GM12874 (cell line): ENCODE measurements around the gene CSGALNACT2.

ENCODE experiments used
- TF ChIP-seq, protein P1 (sequence below): IDR thresholded peaks from 2 replicates; pipeline ENCODE4 v1.5.1; 2011; ENCODE audit warnings: low read depth, mild to moderate bottlenecking, control low read depth, low read length, moderate library complexity; ENCODE audit not compliant: insufficient read depth

CSGALNACT2 gene

DNA sequence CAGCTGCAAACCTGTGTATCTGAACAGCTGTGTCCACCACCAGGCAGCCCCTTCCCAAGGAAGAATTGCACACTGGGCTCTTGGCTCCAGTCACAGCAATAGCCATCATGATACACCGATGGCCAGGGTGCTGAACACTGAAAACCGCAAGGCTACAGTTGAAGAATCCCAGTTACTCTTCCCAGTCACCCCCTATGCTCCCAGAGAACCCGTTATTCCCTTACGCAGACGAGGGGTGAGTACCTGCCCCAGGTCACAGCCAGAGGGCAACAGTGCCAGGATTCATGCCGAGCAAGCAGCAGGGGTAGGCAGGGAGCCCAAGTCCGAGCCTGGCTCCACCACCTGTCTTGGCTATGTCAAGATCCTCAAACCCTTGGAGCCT, 70.8 kb downstream of the CSGALNACT2 start:
- TF ChIP-seq, protein P1, sequence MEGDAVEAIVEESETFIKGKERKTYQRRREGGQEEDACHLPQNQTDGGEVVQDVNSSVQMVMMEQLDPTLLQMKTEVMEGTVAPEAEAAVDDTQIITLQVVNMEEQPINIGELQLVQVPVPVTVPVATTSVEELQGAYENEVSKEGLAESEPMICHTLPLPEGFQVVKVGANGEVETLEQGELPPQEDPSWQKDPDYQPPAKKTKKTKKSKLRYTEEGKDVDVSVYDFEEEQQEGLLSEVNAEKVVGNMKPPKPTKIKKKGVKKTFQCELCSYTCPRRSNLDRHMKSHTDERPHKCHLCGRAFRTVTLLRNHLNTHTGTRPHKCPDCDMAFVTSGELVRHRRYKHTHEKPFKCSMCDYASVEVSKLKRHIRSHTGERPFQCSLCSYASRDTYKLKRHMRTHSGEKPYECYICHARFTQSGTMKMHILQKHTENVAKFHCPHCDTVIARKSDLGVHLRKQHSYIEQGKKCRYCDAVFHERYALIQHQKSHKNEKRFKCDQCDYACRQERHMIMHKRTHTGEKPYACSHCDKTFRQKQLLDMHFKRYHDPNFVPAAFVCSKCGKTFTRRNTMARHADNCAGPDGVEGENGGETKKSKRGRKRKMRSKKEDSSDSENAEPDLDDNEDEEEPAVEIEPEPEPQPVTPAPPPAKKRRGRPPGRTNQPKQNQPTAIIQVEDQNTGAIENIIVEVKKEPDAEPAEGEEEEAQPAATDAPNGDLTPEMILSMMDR, result no peak

DNA sequence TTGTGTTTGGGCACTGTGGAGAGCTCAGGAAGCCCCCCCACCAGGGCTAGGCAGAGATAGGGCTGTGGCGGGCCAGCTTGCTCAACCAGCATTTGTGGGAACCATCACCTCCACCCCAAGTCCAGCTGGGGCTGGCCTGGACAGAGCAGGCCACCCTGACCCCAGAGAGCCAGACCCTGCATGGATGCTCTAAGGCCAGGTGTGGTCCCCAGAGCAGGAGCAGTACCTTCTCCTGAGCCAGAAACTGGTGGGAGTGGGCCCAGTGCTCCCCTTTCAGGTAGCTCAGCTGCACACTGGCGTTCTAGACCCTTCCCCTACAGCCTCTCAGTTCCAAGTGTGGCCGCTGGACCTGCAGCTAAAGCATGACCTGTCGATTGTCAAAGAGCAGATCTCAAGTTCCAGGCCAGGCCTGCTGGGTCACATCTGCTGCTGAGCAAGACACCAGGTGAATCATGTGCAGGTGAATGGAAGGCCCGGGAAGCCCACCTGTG, 71.5 kb downstream of the CSGALNACT2 start:
- TF ChIP-seq, protein P1, result no peak

DNA sequence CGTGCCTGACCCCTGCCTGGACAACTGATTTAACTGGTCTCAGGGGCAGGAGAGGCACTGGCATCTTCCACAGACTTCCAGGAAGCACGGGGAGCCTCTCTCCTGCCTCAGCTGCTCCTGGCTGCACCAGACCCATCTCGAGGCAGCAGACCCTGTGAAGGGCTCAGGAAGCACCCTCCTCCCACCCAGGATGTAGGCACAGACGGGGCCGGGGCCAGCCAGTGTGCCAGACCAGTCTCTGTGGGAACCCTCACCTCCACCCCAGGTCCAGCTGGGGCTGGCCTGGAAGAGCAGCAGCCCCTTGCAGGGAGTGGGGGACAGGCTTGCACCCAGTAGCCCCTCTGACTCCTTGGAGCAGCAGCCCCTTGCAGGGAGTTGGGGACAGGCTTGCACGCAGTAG, 72.3 kb downstream of the CSGALNACT2 start:
- TF ChIP-seq, protein P1, result no peak

DNA sequence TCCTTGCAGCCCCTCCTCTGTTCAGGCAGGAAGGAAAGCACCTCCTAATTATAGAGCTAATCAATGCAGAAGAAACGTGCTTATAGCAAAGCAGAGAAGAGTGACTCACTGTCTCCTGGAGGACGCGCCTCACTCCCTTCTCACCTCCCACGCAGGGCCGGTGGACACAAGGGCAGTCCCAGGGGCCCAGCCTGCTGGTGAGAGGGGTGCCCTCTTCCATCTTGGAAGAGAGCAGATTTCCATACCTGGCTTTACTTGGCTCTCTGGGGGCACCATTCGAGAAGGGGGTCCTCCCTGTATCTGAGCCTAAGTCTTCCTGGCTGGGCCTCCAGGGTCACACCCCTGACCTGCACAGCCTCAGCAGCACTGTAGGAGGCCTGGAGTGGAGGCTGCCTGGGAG, 72.8 kb downstream of the CSGALNACT2 start:
- TF ChIP-seq, protein P1, result no peak

DNA sequence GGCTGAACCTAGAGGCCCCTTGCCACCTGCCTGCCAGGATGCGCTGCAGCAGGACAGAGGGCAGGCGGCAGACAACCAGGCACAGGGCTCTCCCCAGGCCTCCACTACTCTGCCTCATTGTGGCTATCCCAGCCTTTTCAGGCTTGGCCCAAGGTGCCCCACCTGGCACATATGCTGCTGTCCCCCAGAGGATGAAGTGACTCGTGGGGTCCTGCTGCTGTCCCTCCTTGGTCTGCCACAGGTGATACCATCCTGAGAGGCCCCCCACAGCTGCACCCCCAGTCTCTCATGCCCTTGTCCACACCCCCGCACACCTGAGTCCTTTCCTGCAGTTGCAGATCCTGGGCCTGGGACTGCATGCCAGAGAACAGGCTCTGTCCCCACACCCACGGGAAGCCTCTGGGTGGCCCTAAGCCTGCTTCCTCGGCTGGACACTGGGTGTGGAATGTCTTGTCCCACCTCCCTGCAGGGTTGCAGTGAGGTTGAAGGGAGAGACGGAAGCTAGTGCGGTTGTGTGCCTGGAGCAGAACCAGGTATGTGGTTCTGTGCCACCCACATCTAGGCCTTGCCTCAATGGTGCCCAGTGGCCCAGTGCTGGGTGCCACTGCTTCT, 73.3 kb downstream of the CSGALNACT2 start:
- TF ChIP-seq, protein P1, result no peak

DNA sequence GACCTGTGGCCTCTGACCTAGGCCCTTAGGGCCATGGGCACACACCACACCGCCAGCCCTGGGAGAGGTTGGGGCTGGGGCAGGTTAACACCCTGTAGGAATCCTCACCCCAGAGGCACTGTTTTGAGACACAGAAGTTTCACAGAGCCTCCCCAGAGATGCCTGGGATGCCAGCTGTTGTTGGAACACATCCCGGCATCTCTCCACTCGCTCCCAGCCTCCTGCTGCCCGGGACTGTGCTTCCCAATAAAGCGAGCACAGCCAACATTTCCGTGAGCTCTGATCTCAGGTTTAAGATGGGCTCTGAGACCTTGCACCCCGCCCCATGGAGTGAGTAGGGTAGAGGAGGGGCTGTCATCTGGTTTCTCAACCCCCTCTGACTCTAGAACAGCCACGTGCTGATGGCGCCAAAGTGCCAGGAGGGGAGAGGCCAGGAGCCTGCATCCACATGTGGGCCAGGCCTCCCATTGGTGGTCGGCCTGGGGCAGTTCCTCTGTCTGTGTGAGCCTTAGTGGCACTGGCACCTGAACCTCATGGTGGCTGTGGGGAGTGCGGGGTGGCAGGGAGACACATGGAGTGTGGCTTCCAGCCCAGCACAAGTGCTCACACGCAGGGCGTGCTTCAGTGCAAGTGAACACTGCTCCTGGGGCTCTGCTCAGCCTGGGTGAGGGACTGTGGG, 73.9 kb downstream of the CSGALNACT2 start:
- TF ChIP-seq, protein P1, result no peak

DNA sequence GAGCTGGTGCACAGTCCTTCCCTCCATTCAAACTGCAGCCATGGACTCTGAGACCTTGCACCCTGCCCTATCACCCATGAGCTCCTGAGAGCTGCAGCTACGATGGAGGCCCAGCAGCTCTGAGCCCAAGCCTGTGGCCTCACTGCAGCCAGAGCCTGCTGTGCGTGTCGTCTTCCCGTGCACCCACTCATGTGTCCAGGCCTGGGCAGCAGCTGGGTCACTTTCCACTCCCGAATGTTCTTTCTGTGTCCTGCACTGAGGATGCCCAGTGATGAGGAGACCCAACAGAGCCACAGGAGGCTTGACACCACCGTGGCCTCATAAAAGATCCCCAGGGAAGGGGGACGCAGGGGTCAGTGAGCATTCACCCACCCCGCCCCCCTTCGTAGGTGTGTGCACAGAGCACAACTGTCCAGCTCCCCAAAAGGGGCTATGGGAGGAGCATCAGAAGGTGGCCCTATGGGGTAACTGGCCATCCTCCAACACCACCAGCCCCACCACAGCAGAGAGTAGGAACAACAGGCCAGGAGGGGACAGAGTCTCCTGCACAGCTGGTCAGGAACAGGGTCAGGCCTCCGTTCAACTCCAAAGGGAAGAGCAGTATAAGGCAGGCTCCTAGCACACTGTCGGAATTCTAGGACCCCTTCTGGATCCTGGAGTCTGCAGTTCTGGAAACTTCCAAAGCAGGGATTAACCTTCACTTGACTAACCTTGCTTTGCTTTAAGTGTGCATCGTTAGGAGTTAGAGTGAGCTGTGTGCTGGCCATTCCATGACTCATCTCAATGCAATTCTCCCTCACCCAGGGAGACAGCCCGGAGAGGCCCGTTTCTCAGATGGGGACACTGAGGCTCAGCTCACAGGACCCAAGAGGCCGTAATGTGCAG, 76.1 kb downstream of the CSGALNACT2 start:
- TF ChIP-seq, protein P1, result no peak
